CD4-positive, alpha-beta T cell (primary cell): ENCODE data around the gene CPXM1. TPM values are rescaled to one million over a fixed set of nuclear protein-coding genes. Genes with fewer than 3 reads are reported as not detected.

Source experiments
- ATAC-seq: fragments of 200-7000 bp; cut with Tn5 transposase; one replicate; pipeline ENCODE4 v1.10.0; 2022; ENCODE audit warnings: mild to moderate bottlenecking; ENCODE audit not compliant: poor library complexity
- CTCF ChIA-PET: fragments of 350-600 bp; sonication (Branson Sonifier 250); formaldehyde crosslinking; loops from one replicate; lab custom pipeline; 2021; ENCODE audit warnings: antibody characterized with exemption, inconsistent platforms; lab: Charles Lee
- POLR2A ChIA-PET: fragments of 350-600 bp; sonication (Branson Sonifier 250); formaldehyde crosslinking; loops from one replicate; lab custom pipeline; 2021; ENCODE audit warnings: antibody characterized with exemption, inconsistent platforms; lab: Charles Lee
- DNase-seq, 14 experiments: peaks; one replicate each; pipeline ENCODE4 v3.0.0-alpha.2; 2013 to 2020; ENCODE audit warnings: mixed read lengths in 2 of 14
- H3K27ac ChIP-seq, 2 donors: one replicate each; pipeline versions ENCODE4 v1.5.1 to v1.7.0; 2013; ENCODE audit warnings: low read length in 2 of 2, low read depth in 1 of 2, mild to moderate bottlenecking in 1 of 2
- H3K27me3 ChIP-seq, 2 experiments: 1 replicate in 1 of 2; 2 replicates in 1 of 2; pipeline versions ENCODE4 v1.6.1 to v1.7.0; 2013; ENCODE audit warnings: low read length in 2 of 2, control low read depth in 1 of 2, mild to moderate bottlenecking in 1 of 2, moderate library complexity in 1 of 2; ENCODE audit not compliant: insufficient read depth in 2 of 2, control insufficient read depth in 1 of 2
- H3K36me3 ChIP-seq: one replicate; pipeline ENCODE4 v1.6.1; 2013; ENCODE audit warnings: low read length, control low read depth; ENCODE audit not compliant: insufficient read depth
- H3K4me1 ChIP-seq: one replicate; pipeline ENCODE4 v1.6.1; 2013; ENCODE audit warnings: low read length, control low read depth; ENCODE audit not compliant: insufficient read depth
- H3K4me3 ChIP-seq: one replicate; pipeline ENCODE4 v1.5.1; 2013; ENCODE audit warnings: mild to moderate bottlenecking, low read length, moderate library complexity
- H3K9me3 ChIP-seq, 2 experiments: 1 replicate in 1 of 2; 2 replicates in 1 of 2; pipeline versions ENCODE4 v1.6.1 to v1.7.0; 2013; ENCODE audit warnings: low read length in 2 of 2, mild to moderate bottlenecking in 2 of 2, control low read depth in 1 of 2, moderate library complexity in 1 of 2; ENCODE audit not compliant: control insufficient read depth in 1 of 2, insufficient read depth in 1 of 2
- H3K27ac Mint-ChIP-seq: one replicate; pipeline ENCODE4 v1.8.0; 2020; ENCODE audit warnings: mixed read lengths
- H3K27me3 Mint-ChIP-seq: one replicate; pipeline ENCODE4 v1.8.0; 2021; ENCODE audit warnings: mixed read lengths
- H3K36me3 Mint-ChIP-seq: one replicate; pipeline ENCODE4 v1.8.0; 2021; ENCODE audit warnings: low read depth, mixed read lengths
- H3K4me1 Mint-ChIP-seq: one replicate; pipeline ENCODE4 v1.8.0; 2021; ENCODE audit warnings: low read depth, mixed read lengths
- H3K4me3 Mint-ChIP-seq: one replicate; pipeline ENCODE4 v1.8.0; 2020; ENCODE audit warnings: mild to moderate bottlenecking, mixed read lengths
- H3K9me3 Mint-ChIP-seq: one replicate; pipeline ENCODE4 v1.8.0; 2020; ENCODE audit warnings: mixed read lengths
- CTCF ChIP-seq: fragments of 200-600 bp; IDR thresholded peaks from one replicate; pipeline ENCODE4 v1.8.0; 2022; ENCODE audit warnings: antibody characterized with exemption, mild to moderate bottlenecking
- intact Hi-C, 2 experiments: fragments of 100-400 bp; cut with DNase I in 1 of 2; cut with micrococcal nuclease in 1 of 2; formaldehyde crosslinking; loops; one replicate each; pipeline versions ENCODE4 v1.15.1 to v1.9.0; 2023 to 2025; cut with DNase I, micrococcal nuclease
- total RNA-seq, 174 experiments: library from RNA in 2 of 174; stranded (reverse) in 2 of 174; gene quantifications; one replicate each; pipeline ENCODE4 v1.2.3 and lab custom pipeline; 2021 to 2026

The CPXM1 gene
- total RNA-seq, 2 experiments from 2014 or later, result not detected

GRCh38 chr20:2816030-2816582, 15.7 kb upstream of the CPXM1 start, which contains the start of gene TMEM239:
TSS of gene TMEM239 (plus strand) at chr20:2816364. CDS start at chr20:2816555, 191 bp downstream.
- Mint-ChIP-seq H3K27me3 (peaks cover 61% of the 10 kb centered on the region), H3K9me3 (peaks cover 5% of the 10 kb centered on the region), H3K4me1 (peaks cover 11% of the 10 kb centered on the region), H3K27ac (no peak within 1 kb of the TSS), H3K36me3 (no peaks in the 10 kb centered on the region), H3K4me3 (no peak within 1 kb of the TSS)
- ChIA-PET POLR2A (no interaction called here), CTCF (no interaction called here)
- Histone ChIP-seq H3K9me3 (peaks cover 0 to 6% of the 10 kb centered on the region in 2 experiments), H3K4me1 (peaks cover 11% of the 10 kb centered on the region), H3K27ac (no peak within 1 kb of the TSS), H3K36me3 (no peaks in the 10 kb centered on the region), H3K4me3 (no peak within 1 kb of the TSS), H3K27me3 (peaks cover 4 to 10% of the 10 kb centered on the region in 2 experiments)
- no peak for TF ChIP-seq CTCF
- intact Hi-C loops, result no loop called here
- ATAC-seq (no peak), DNase-seq (no peak)

DNA sequence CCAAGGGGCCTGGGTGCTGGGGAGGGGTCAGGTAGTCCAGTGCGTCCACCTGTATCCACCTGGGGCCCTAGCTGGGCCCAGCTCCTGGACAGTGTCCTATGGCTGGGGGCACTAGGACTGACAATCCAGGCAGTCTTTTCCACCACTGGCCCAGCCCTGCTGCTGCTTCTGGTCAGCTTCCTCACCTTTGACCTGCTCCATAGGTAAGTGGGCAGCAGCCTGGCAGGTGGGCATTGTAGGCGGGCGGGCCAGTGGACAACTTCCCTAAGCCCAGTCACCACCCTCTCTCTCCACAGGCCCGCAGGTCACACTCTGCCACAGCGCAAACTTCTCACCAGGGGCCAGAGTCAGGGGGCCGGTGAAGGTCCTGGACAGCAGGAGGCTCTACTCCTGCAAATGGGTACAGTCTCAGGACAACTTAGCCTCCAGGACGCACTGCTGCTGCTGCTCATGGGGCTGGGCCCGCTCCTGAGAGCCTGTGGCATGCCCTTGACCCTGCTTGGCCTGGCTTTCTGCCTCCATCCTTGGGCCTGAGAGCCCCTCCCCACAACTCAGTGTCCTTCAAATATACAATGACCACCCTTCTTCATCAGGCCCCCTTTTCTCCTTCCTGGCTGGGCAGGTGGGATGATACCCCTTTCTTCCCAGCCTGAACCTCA, 14.9 kb upstream of the CPXM1 start:
- Mint-ChIP-seq H3K27ac (no peak overlapping the region), H3K4me3 (no peak overlapping the region), H3K36me3 (no peaks in the 10 kb centered on the region), H3K27me3 (peaks cover 63% of the 10 kb centered on the region), H3K9me3 (peaks cover 5% of the 10 kb centered on the region), H3K4me1 (peaks cover 8% of the 10 kb centered on the region)
- Histone ChIP-seq H3K36me3 (no peaks in the 10 kb centered on the region), H3K27me3 (peaks cover 2 to 5% of the 10 kb centered on the region in 2 experiments), H3K4me3 (no peak overlapping the region), H3K9me3 (peaks cover 0 to 6% of the 10 kb centered on the region in 2 experiments), H3K27ac (no peak overlapping the region), H3K4me1 (peaks cover 3% of the 10 kb centered on the region)
- DNase-seq (no peak), ATAC-seq (no peak)
- intact Hi-C loops, result no loop called here
- no peak for TF ChIP-seq CTCF
- ChIA-PET CTCF (no interaction called here), POLR2A (no interaction called here)

DNA sequence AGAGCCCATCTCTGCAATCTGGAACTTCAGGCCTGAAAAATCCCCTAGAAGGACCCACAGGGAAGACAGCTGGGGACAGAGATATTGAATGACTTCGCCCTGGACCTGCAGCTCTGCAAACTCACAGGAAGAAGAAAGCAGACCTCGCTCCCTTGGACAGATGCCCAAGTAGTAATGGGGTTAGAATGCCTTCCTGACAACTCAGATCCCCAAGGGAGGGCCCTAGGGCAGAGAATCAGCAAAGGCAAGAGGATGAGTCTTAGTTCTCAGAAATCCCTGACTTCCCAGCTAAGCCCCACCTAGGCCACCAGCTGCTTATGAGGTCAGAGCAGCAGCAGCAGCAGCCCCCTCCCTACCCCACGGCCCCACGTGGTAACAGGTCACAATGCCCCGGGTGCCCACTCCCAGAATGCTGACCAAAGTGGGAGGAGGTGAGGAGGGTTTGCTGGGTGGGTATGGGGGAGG, 14.2 kb upstream of the CPXM1 start, which contains the start of gene C20orf141:
TSS of gene C20orf141 (plus strand) at position 401 of the 465 bp plus-strand sequence. CDS start 198 bp downstream, outside the sequence.
- TF ChIP-seq CTCF, result no peak
- ChIA-PET CTCF (no interaction called here), POLR2A (no interaction called here)
- Mint-ChIP-seq H3K4me3 (no peak within 1 kb of the TSS), H3K4me1 (peaks cover under 1% of the 10 kb centered on the region), H3K36me3 (no peaks in the 10 kb centered on the region), H3K27me3 (peaks cover 58% of the 10 kb centered on the region), H3K9me3 (peaks cover 5% of the 10 kb centered on the region), H3K27ac (no peak within 1 kb of the TSS)
- ATAC-seq, result no peak
- Histone ChIP-seq H3K36me3 (no peaks in the 10 kb centered on the region), H3K27me3 (no peaks in the 10 kb centered on the region), H3K4me1 (peaks cover 3% of the 10 kb centered on the region), H3K27ac (no peak within 1 kb of the TSS), H3K4me3 (no peak within 1 kb of the TSS), H3K9me3 (peaks cover 0 to 6% of the 10 kb centered on the region in 2 experiments)
- no peak for DNase-seq
- intact Hi-C loops, result no loop called here
